HG02852 (cell line): ENCODE results near the gene PRPF38B.
"Not testable (repeated sequence)": the region's sequence is repeated elsewhere in the genome, so short reads cannot be mapped to it uniquely, and the experiment has no call there.

Source experiments
- ATAC-seq: cut with Tn5 transposase; IDR thresholded peaks from one replicate; pipeline ENCODE4 v1.9.1; 2021; ENCODE audit warnings: mild to moderate bottlenecking, moderate library complexity; ENCODE audit not compliant: unreplicated experiment

Gene PRPF38B

GRCh38 chr1:108691942-108692723 is at the start of gene PRPF38B:
PRPF38B (plus strand) TSS chr1:108692310; CDS start chr1:108692592, 282 bp downstream.
- peak; percentile 93 for ATAC-seq

- ATAC-seq: peak; percentile 54
Observed at GRCh38 chr1:108643492-108644335, 48.4 kb upstream of the PRPF38B start.

GRCh38 chr1:108644984-108645383 is 47.1 kb upstream of the PRPF38B start:
- no peak for ATAC-seq

- ATAC-seq: no peak
Observed at GRCh38 chr1:108645564-108646184, 46.4 kb upstream of the PRPF38B start.

DNA sequence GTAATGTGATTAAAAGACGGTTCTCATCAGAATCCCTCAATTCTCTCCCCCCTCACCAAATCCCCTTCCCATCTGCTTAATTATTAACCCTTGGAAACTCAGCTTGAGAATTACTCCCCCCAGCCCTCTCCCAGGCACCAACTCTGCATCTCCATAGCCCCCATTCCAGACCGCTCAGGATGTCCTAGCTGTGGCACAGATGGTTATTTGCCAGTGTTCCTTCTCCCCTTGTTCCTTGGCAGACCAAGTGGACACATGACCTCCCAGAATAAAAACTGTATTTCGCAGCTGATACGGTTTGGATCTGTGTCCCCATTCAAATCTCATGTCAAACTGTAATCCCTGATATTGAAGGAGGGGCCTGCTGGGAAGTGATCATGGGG is 45.9 kb upstream of the PRPF38B start:
- ATAC-seq: no peak

DNA sequence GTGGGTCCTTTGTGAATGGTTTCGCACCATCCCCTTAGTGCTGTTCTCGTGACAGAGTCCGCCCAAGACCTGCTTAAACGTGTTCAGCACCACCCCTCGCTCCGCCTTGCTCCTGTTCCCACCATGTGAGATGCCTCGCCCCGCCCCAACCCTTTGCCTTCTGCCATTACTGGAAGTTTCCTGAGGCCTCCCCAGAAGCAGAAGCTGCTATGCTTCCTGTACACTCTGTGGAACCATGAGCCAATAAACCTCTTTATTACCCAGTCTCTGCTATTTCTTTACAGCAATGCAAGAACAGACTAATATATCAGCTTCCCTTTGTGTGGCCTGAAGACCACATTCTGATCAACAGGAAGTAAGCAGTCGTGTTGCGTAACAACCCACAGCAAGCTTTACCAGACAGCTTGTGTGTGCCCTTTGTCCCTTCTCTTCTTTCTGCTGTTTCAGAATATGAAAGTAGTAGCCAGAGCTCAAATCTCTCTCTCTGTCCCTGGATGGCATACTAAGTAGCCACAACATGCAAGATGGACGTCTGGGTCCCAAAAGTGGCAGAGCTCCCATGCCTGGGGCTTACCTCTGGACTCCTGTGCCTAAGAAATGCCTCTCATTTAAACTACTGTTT is 45.4 kb upstream of the PRPF38B start:
- no peak for ATAC-seq

GRCh38 chr1:108653431-108654105 is 38.5 kb upstream of the PRPF38B start:
- ATAC-seq: no peak

DNA sequence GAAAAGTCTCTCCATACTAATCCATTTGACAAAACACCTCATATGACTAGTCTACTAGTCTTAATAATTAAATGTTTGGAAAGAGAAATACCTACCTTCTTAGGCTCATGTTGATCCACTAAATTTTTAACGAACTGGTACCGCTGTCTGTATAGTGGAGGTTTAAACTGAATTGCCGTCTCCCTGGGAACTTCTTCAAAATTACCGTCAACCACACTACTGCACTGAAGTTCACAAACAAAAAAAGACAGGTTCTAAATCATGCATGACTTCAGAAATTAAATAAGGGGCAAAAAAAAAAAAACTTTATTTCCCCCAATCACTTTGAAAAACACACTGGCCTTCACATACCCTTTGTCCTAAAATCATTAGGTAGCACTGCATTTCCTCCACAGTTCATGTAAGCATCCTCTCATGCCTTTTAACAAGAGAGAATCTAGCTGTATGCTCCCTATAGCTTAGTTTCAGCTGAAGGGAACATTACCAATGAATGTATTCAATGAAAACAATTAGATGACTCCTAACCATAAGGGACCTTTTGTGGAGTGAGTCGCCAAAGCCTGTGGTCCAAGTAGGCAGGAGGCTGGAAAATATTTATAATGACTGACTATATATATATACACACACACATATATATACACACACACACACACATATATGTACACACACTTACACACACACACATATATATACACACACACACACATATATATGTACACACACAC is 34.6 kb upstream of the PRPF38B start:
- ATAC-seq: no peak

DNA sequence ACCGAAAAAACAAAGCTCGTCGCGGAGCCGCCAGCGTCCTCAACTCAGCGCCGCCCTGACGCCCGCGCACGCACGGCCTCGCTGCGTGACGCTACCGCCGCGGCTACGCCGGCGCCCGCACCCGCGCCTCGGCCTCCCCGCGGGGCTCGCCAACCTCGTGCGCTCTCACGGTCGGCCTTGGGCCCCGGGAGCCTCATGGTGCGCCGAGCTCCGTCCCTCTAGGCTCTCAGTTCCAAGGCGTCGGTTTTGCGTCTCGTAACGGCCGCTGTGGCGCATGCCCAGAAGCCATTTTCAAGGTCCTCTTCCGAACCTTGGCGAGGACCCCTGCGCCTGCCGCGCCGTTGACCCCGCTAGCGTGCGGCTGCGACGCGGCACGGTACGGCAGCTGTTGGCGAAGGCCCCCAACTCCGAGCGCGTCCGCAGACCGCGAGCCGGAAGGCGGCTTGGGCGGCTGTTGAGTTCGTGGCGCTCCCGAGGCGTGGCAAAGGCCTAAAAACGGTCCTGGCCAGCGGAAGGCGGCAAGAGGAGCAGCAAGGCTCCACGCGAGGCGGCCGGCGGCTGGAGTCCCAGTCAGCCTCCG is 31.0 kb upstream of the PRPF38B start, which contains the start of gene HENMT1:
Gene HENMT1 (minus strand): TSS at position 64 of the 580 bp plus-strand sequence. CDS start 1,209 bp downstream, outside the sequence.
- ATAC-seq: peak; percentile 89

DNA sequence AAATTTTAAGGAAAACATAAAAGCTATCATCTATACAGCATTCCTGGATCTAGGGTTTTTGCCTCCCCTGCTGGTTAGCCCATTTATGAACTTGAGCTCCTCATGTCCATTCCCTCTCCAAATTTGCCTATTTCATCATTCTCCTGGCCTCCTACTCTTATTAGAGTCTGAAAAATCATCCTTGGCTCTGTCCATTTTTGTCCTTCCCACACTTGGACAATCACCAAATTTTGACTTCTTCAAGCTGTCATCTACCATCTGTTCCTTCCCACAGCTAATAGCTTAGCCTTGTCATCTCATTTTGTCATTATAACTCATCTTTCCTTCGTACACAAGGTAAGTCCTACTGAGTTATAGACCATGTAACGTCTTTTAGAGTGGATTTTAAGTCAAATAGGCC is 29.0 kb upstream of the PRPF38B start:
- ATAC-seq: no peak

DNA sequence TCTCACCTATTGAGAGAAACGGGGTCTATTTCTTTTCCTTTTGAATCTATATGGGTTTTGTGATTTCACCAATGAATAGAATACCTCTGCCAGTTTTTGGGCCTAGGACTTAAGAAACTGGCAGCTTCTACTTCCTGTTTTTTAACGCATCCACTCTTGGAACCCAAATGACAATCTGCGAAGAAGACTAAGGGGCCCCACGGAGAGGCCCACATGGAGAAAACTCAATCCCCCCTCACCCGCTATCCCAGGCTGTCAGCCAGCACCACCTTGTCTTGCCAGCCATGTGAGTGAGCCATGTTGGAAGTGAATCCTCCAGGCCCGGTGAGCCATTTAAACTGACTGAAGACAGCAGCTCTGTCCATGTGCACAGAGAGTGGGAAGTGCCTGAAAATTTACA is 27.6 kb upstream of the PRPF38B start:
- no peak for ATAC-seq

GRCh38 chr1:108665067-108665466 is 27.0 kb upstream of the PRPF38B start:
- no peak for ATAC-seq

DNA sequence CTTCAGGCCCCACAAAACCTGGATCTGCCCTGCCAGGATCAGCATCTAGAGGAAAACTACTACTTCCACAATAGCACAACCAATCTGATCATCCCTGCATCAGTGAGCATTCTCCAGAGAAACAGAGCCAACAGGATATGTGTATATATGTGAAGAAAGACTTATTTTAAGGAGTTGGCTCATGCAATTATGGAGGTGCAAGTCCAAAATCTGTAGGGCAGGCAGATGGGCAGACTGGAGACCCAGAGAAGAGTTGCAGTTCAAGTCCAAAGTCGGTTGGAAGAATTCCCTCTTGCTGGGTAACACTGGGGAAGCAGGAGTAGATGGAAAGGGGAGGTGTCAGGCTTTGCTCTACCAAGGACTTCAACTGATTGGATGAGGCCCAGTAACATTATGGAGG is 26.3 kb upstream of the PRPF38B start:
- ATAC-seq: no peak

DNA sequence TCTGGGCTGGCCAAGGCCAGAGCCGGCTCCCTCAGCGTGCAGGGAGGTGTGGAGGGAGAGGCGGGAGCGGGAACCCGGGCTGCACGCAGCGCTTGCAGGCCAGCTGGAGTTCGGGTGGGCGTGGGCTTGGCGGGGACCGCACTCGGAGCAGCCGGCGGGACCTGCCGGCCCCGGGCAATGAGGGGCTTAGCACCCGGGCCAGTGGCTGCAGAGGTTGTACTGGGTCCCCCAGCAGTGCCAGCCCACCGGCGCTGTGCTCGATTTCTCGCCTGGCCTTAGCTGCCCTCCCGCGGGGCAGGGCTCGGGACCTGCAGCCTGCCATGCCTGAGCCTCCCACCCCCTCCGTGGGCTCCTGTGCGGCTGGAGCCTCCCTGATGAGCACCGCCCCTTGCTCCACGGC is 24.7 kb upstream of the PRPF38B start:
- ATAC-seq: not testable (repeated sequence)

DNA sequence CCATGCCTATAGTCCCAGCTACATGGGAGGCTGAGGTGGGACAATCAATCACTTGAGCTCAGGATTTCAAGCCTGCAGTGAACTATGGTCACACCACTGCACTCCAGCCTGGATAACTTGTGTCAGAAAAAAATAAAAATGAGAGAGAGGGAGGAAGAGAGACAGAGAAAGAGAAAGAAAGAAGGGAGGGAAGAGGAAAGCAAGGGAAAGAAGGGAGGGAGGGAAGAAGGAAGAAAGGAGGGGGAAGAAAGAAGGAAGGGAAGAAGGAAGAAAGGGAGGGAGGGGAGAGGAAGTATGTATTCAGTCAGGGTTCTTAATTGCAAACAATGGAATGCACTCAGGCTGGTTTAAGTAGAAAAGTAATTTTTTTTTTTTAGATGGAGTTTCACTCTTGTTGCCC is 23.3 kb upstream of the PRPF38B start:
- ATAC-seq: no peak

- no peak for ATAC-seq
Observed at GRCh38 chr1:108669679-108670078, 22.4 kb upstream of the PRPF38B start.

- no peak for ATAC-seq
Observed at GRCh38 chr1:108670131-108670773, 21.9 kb upstream of the PRPF38B start.

GRCh38 chr1:108671143-108671542 is 21.0 kb upstream of the PRPF38B start:
- ATAC-seq: no peak

- no peak for ATAC-seq
Observed at GRCh38 chr1:108678706-108679105, 13.4 kb upstream of the PRPF38B start.
